ENCODE results near the gene IFI35. TPM values are rescaled to one million over a fixed set of nuclear protein-coding genes. Genes with fewer than 3 reads are reported as not detected.

IFI35 gene
- total and polyA plus RNA-seq, 2 donors (not counting 1 experiment from before 2014, with no cell fraction given) = 34.5 to 52.0 TPM

GRCh38 chr17:43020789-43021740 lies 14.5 kb downstream of the IFI35 start:
- Histone ChIP-seq H3K9me3 (ENCODE audit: control insufficient read depth, insufficient read depth, low read depth, low read length) (no peaks in the 10 kb centered on the region), H3K79me2 (ENCODE audit: control insufficient read depth, insufficient read depth, low read length) (peaks cover 33% of the 10 kb centered on the region), H3K27ac (ENCODE audit: insufficient read depth, low read length) (peak overlapping the region; percentile 81), H3K36me3 (ENCODE audit: control insufficient read depth, insufficient read depth, low read length) (peaks cover 10% of the 10 kb centered on the region), H3K9ac (ENCODE audit: insufficient read depth, low read length) (peak overlapping the region; percentile 71), H2AFZ (ENCODE audit: low read length) (peak overlapping the region; percentile 70), H4K20me1 (ENCODE audit: control insufficient read depth, extremely low read depth, insufficient read depth, low read length) (no peaks in the 10 kb centered on the region), H3K4me2 (ENCODE audit: extremely low read depth, insufficient read depth, low read length) (peak overlapping the region; percentile 80), H3K4me3 (replicated peaks in 1 of 4; ENCODE audit: control extremely low read depth in 1 of 4, insufficient read depth in 1 of 4, low read depth in 3 of 4, low read length in 4 of 4) (peak overlapping the region; percentile 74 to 96 (median 78)), H3K4me1 (ENCODE audit: control insufficient read depth, extremely low read depth, insufficient read depth, low read length) (peaks cover 17% of the 10 kb centered on the region), H3K27me3 (ENCODE audit: control insufficient read depth, insufficient read depth, low read length) (no peaks in the 10 kb centered on the region)
- DNase-seq (ENCODE audit: low read depth in 2 of 2) = peak; percentile 58
- TF ChIP-seq CTCF (conservative IDR thresholded peaks at IDR 0.05 in 1 of 2, IDR thresholded peaks at IDR 0.05 in 1 of 2; ENCODE audit: low read depth in 1 of 2, low read length in 2 of 2) (no peak), EZH2 (IDR thresholded peaks at IDR 0.05; ENCODE audit: low read length, missing control alignments) (no peak)

GRCh38 chr17:43021741-43022512 lies 15.3 kb downstream of the IFI35 start, which contains the start of gene VAT1:
Gene VAT1 (minus strand): TSS chr17:43022385. CDS start chr17:43022322, 63 bp downstream.
- TF ChIP-seq EZH2 (IDR thresholded peaks at IDR 0.05; ENCODE audit: low read length, missing control alignments) (no peak), CTCF (conservative IDR thresholded peaks at IDR 0.05 in 1 of 2, IDR thresholded peaks at IDR 0.05 in 1 of 2; ENCODE audit: low read depth in 1 of 2, low read length in 2 of 2) (no peak)
- peak within 1 kb of the TSS; percentile 71 for H3K9ac ChIP-seq (ENCODE audit: insufficient read depth, low read length)
- peak within 1 kb of the TSS; percentile 70 for H2AFZ ChIP-seq (ENCODE audit: low read length)
- peaks cover 17% of the 10 kb centered on the region for H3K4me1 ChIP-seq (ENCODE audit: control insufficient read depth, extremely low read depth, insufficient read depth, low read length)
- peaks cover 33% of the 10 kb centered on the region for H3K79me2 ChIP-seq (ENCODE audit: control insufficient read depth, insufficient read depth, low read length)
- DNase-seq (ENCODE audit: low read depth in 2 of 2) = peak; percentile 63 to 74
- H3K27ac ChIP-seq (ENCODE audit: insufficient read depth, low read length) = peak within 1 kb of the TSS; percentile 81
- H3K9me3 ChIP-seq (ENCODE audit: control insufficient read depth, insufficient read depth, low read depth, low read length) = no peaks in the 10 kb centered on the region
- H4K20me1 ChIP-seq (ENCODE audit: control insufficient read depth, extremely low read depth, insufficient read depth, low read length) = no peaks in the 10 kb centered on the region
- peak within 1 kb of the TSS; percentile 74 to 96 (median 78) for H3K4me3 ChIP-seq (replicated peaks in 1 of 4; ENCODE audit: control extremely low read depth in 1 of 4, insufficient read depth in 1 of 4, low read depth in 3 of 4, low read length in 4 of 4)
- peaks cover 9% of the 10 kb centered on the region for H3K36me3 ChIP-seq (ENCODE audit: control insufficient read depth, insufficient read depth, low read length)
- H3K27me3 ChIP-seq (ENCODE audit: control insufficient read depth, insufficient read depth, low read length) = no peaks in the 10 kb centered on the region
- peak within 1 kb of the TSS; percentile 80 for H3K4me2 ChIP-seq (ENCODE audit: extremely low read depth, insufficient read depth, low read length)

Data from fibroblast of lung (primary cell).